Activated B cell treated with CpG ODN at 0.5 μM for 24 hours (primary cell): ENCODE data around the gene ZC3HAV1. TPM values are rescaled to one million over a fixed set of nuclear protein-coding genes. Genes with fewer than 3 reads are reported as not detected.

Experiments
- ATAC-seq: fragments of 200-7000 bp; cut with Tn5 transposase; one replicate; pipeline ENCODE4 v1.10.0; 2021; ENCODE audit warnings: low read depth, mild to moderate bottlenecking, moderate library complexity
- CTCF ChIA-PET: fragments of 350-600 bp; sonication (Branson Sonifier 250); formaldehyde crosslinking; loops from one replicate; lab custom pipeline; 2021; ENCODE audit warnings: antibody characterized with exemption; lab: Charles Lee
- POLR2A ChIA-PET: fragments of 350-600 bp; sonication (Branson Sonifier 250); formaldehyde crosslinking; loops from one replicate; lab custom pipeline; 2021; ENCODE audit warnings: antibody characterized with exemption; lab: Charles Lee
- DNase-seq: peaks from one replicate; pipeline ENCODE4 v3.0.0; 2022
- H3K27ac Mint-ChIP-seq: one replicate; pipeline ENCODE4 v1.8.0; 2020; ENCODE audit warnings: mixed read lengths
- H3K27me3 Mint-ChIP-seq: one replicate; pipeline ENCODE4 v1.8.0; 2021; ENCODE audit warnings: mixed read lengths
- H3K36me3 Mint-ChIP-seq: one replicate; pipeline ENCODE4 v1.8.0; 2021; ENCODE audit warnings: low read depth, mixed read lengths
- H3K4me1 Mint-ChIP-seq: one replicate; pipeline ENCODE4 v1.8.0; 2021; ENCODE audit warnings: mixed read lengths
- H3K4me3 Mint-ChIP-seq: one replicate; pipeline ENCODE4 v1.8.0; 2020; ENCODE audit warnings: mild to moderate bottlenecking, mixed read lengths
- H3K9me3 Mint-ChIP-seq: one replicate; pipeline ENCODE4 v1.8.0; 2020; ENCODE audit warnings: mixed read lengths
- CTCF ChIP-seq: fragments of 200-600 bp; IDR thresholded peaks from one replicate; pipeline ENCODE4 v1.8.0; 2022; ENCODE audit warnings: antibody characterized with exemption, mild to moderate bottlenecking
- intact Hi-C: fragments of 100-400 bp; cut with micrococcal nuclease; formaldehyde crosslinking; loops from one replicate; pipeline ENCODE4 v1.15.1; 2024
- total RNA-seq: library from RNA; stranded (reverse); gene quantifications from 2 replicates; pipeline ENCODE4 v1.2.3, GENCODE V29; 2022

The ZC3HAV1 gene
- total RNA-seq, 1 donor from 2014 or later = 80.7 TPM

- TF ChIP-seq CTCF = no peak
- H3K27me3 Mint-ChIP-seq = peaks cover 9% of the 10 kb centered on the region
- no peaks in the 10 kb centered on the region for H3K9me3 Mint-ChIP-seq
- no peak overlapping the region for H3K4me3 Mint-ChIP-seq
- H3K4me1 Mint-ChIP-seq = peaks cover 2% of the 10 kb centered on the region
- no peak overlapping the region for H3K27ac Mint-ChIP-seq
- intact Hi-C loops = loop anchor here (5.0 kb wide), 2 partner anchors 233 to 983 kb away; no protein-coding TSS in a partner anchor
- POLR2A ChIA-PET = no interaction called here
- CTCF ChIA-PET = interaction anchor here (0.6 to 2.6 kb wide), 3 partner anchors 14 to 109 kb away, joined by 3 to 25 read pairs (median 4); no protein-coding TSS in a partner anchor
- no peaks in the 10 kb centered on the region for H3K36me3 Mint-ChIP-seq
- DNase-seq = no peak
- ATAC-seq = no peak
Measured at GRCh38 chr7:139018910-139019309, 90.6 kb downstream of the ZC3HAV1 start.

- POLR2A ChIA-PET = no interaction called here
- no peak overlapping the region for H3K4me3 Mint-ChIP-seq
Measured at GRCh38 chr7:139016931-139017511, 92.5 kb downstream of the ZC3HAV1 start.

GRCh38 chr7:139011373-139011772, 98.1 kb downstream of the ZC3HAV1 start:
- Mint-ChIP-seq H3K27ac (no peak overlapping the region), H3K4me1 (no peaks in the 10 kb centered on the region), H3K27me3 (peaks cover 11% of the 10 kb centered on the region), H3K4me3 (no peak overlapping the region), H3K36me3 (no peaks in the 10 kb centered on the region), H3K9me3 (no peaks in the 10 kb centered on the region)
- ATAC-seq (no peak), DNase-seq (no peak)
- ChIA-PET POLR2A (no interaction called here), CTCF (interaction anchor here (0.7 kb wide), 1 partner anchor 301 kb away, joined by 3 read pairs; no protein-coding TSS in a partner anchor)
- no peak for TF ChIP-seq CTCF
- intact Hi-C loops = no loop called here

More at GRCh38 chr7:139016931-139017511, 92.5 kb downstream of the ZC3HAV1 start:
- no peak for TF ChIP-seq CTCF
- peaks cover 9% of the 10 kb centered on the region for H3K27me3 Mint-ChIP-seq
- intact Hi-C loops = loop anchor here (1.0 to 5.0 kb wide), 5 partner anchors 58 to 985 kb away; partner anchors contain the start of gene UBN2
- no peaks in the 10 kb centered on the region for H3K9me3 Mint-ChIP-seq
- DNase-seq (no peak), ATAC-seq (peak; percentile 71)
- H3K27ac Mint-ChIP-seq = no peak overlapping the region
- no peaks in the 10 kb centered on the region for H3K36me3 Mint-ChIP-seq
- CTCF ChIA-PET = interaction anchor here (1.5 to 2.6 kb wide), 4 partner anchors 13 to 117 kb away, joined by 4 to 25 read pairs (median 9); a partner anchor contains a TSS
- peaks cover 2% of the 10 kb centered on the region for H3K4me1 Mint-ChIP-seq

- no peak overlapping the region for H3K4me3 Mint-ChIP-seq
- intact Hi-C loops = no loop called here
- DNase-seq (no peak), ATAC-seq (no peak)
- no peaks in the 10 kb centered on the region for H3K36me3 Mint-ChIP-seq
- H3K27me3 Mint-ChIP-seq = peaks cover 2% of the 10 kb centered on the region
- no peak overlapping the region for H3K27ac Mint-ChIP-seq
- POLR2A ChIA-PET = interaction anchor here (0.6 kb wide), 1 partner anchor 110 kb away, joined by 3 read pairs; no protein-coding TSS in a partner anchor
- H3K9me3 Mint-ChIP-seq = peaks cover 15% of the 10 kb centered on the region
- no peak for TF ChIP-seq CTCF
- CTCF ChIA-PET = no interaction called here
- H3K4me1 Mint-ChIP-seq = no peaks in the 10 kb centered on the region
Measured at GRCh38 chr7:139004321-139005090, 105.0 kb downstream of the ZC3HAV1 start.

- CTCF ChIA-PET = no interaction called here
- peaks cover 4% of the 10 kb centered on the region for H3K27me3 Mint-ChIP-seq
- H3K4me3 Mint-ChIP-seq = no peak overlapping the region
- H3K9me3 Mint-ChIP-seq = peaks cover 8% of the 10 kb centered on the region
- H3K27ac Mint-ChIP-seq = no peak overlapping the region
- H3K4me1 Mint-ChIP-seq = no peaks in the 10 kb centered on the region
- POLR2A ChIA-PET = no interaction called here
- ATAC-seq (no peak), DNase-seq (no peak)
- TF ChIP-seq CTCF = no peak
- no peaks in the 10 kb centered on the region for H3K36me3 Mint-ChIP-seq
- intact Hi-C loops = no loop called here
Measured at GRCh38 chr7:138999414-138999813, 110.1 kb downstream of the ZC3HAV1 start.
